Measurements from ENCODE around the gene DUS1L.

The DUS1L gene

GRCh38 chr17:82081546-82081945, 15.9 kb upstream of the DUS1L start:
- no peak for DNase-seq (ENCODE audit: low spot score)
- TF ChIP-seq CTCF (IDR thresholded peaks at IDR 0.05; ENCODE audit: extremely low read depth, insufficient read depth, missing control alignments) = no peak
- in situ Hi-C loops (cut with MboI; ENCODE audit: low pct_unique_long_range_greater_than_20kb, low sequenced_read_pairs, unreplicated experiment) = no loop called here

DNA sequence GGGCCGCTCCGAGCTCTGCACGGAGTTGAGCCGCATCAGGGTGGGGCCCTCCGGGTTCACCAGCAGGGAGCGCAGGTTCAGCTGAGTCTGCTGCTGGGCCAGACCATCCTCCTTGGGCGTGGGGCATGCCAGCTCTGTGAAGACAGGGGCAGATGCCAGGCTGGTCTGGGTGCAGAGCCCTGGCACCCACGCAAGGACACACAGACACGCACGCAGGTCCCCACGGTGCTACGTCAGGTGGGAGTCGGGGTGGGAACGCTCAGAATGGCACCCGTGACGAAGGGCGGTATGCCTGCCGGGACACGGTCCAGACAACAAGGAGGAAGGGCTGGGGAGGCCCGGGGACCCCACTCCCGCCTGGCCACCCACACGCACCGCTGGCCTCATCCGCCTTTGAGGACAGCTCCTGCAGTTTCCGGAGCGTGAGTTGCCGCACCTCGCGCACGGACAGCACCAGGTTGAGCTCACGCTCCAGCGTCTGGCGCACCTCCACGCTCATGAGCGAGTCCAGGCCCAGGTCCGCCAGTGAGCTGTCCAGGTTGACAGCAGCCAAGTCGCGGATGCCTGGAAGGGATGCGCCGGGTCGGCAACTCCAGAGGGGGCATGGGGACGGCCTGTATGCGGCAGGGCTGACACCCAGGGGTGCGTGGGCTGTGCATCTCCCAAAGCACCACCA, 15.3 kb upstream of the DUS1L start:
- in situ Hi-C loops (cut with MboI; ENCODE audit: low pct_unique_long_range_greater_than_20kb, low sequenced_read_pairs, unreplicated experiment) = no loop called here
- no peak for TF ChIP-seq CTCF (IDR thresholded peaks at IDR 0.05; ENCODE audit: extremely low read depth, insufficient read depth, missing control alignments)
- DNase-seq (ENCODE audit: low spot score) = no peak

DNA sequence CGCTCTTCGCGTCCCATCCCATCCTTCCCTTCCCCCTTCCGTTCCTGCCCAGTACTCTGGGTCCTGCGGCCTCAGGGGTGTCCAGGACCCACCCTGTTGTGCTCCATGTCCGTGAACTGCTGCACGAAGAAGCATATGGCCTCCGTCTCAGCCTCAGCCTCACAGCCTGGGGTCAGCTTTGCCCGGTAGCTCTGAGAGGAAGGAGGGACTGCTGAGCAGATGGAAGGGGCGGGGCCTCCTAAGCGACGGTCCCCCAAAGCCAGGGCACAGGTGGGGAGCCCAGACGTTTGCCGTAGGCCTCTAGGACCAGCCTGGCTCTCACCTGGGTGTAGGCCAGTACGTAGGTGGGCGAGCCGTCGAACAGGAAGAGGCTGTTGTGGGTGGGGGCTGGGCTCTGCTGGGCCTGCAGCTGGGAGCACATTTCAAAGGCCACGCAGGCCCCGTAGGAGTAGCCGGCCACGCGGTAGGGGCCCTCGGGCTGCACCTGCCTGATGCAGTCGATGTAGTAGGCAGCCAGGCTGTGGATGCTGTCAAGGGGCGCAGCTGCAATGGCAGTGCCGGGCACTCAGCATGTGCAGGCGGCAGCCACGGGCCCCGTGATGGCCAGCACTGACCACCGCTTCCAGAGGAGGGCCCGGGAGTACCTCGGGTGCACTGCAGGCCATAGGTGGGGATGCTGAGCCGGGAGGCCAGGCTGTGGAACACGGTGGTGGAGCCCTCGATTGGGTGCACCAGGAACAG, 14.6 kb upstream of the DUS1L start:
- DNase-seq (ENCODE audit: low spot score) = no peak
- in situ Hi-C loops (cut with MboI; ENCODE audit: low pct_unique_long_range_greater_than_20kb, low sequenced_read_pairs, unreplicated experiment) = no loop called here
- no peak for TF ChIP-seq CTCF (IDR thresholded peaks at IDR 0.05; ENCODE audit: extremely low read depth, insufficient read depth, missing control alignments)

- in situ Hi-C loops (cut with MboI; ENCODE audit: low pct_unique_long_range_greater_than_20kb, low sequenced_read_pairs, unreplicated experiment) = no loop called here
- TF ChIP-seq CTCF (IDR thresholded peaks at IDR 0.05; ENCODE audit: extremely low read depth, insufficient read depth, missing control alignments) = no peak
- DNase-seq (ENCODE audit: low spot score) = no peak
Measured at GRCh38 chr17:82079001-82079677, 13.5 kb upstream of the DUS1L start.

GRCh38 chr17:82078433-82078832, 12.8 kb upstream of the DUS1L start:
- no peak for TF ChIP-seq CTCF (IDR thresholded peaks at IDR 0.05; ENCODE audit: extremely low read depth, insufficient read depth, missing control alignments)
- in situ Hi-C loops (cut with MboI; ENCODE audit: low pct_unique_long_range_greater_than_20kb, low sequenced_read_pairs, unreplicated experiment) = no loop called here
- no peak for DNase-seq (ENCODE audit: low spot score)

DNA sequence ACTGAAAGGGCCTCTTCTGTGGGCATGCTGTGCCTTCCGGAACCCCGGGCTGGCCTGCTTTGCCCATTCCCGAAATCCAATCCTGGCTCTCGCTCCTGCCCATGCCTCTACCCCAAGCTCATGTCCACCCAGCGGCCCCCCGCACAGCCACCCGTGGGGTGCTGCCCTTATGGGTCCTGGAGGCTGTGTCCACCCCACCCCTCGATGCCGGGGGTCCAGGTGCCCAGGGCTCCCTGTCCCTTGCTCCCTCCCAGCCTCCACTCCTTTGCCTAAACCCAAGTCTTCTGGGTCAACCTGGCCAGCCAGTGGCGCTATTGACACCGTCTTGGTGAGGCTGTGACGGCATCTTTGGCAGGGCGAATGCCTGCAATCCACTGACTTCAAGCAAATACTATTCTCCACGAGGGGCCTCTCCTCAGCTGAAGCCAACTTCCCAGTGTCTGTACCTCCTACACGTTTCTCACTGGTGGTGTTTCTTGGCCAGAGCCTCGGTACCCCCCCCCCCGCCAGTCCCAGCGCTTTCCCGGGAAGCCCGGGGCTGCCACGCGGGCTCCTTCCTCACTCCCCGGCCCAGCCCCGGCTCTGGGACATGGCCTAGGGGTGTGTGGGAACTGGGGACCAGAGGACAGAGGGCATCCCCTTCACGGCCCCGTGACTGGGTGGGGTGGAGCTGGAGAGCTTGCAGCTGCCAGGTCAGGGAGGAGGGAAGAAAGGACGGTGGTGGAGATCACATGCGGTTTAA, 12.2 kb upstream of the DUS1L start:
- TF ChIP-seq CTCF (IDR thresholded peaks at IDR 0.05; ENCODE audit: extremely low read depth, insufficient read depth, missing control alignments) = no peak
- in situ Hi-C loops (cut with MboI; ENCODE audit: low pct_unique_long_range_greater_than_20kb, low sequenced_read_pairs, unreplicated experiment) = no loop called here
- no peak for DNase-seq (ENCODE audit: low spot score)

Measured in GM13977 (cell line).